GM23338 (cell line): ENCODE results near the gene CDH23. TPM values are rescaled to one million over a fixed set of nuclear protein-coding genes. Genes with fewer than 3 reads are reported as not detected.

Experiments
- ATAC-seq: fragments of 200-7000 bp; cut with Tn5 transposase; 3 replicates; pipeline ENCODE4 v1.9.1; 2020
- DNase-seq: peaks from one replicate; pipeline ENCODE4 v3.0.0-alpha.2; 2015; ENCODE audit warnings: low spot score
- H2AFZ ChIP-seq: fragments of 200-600 bp; sonication (generic); 2 replicates; pipeline ENCODE4 v1.8.0; 2016; ENCODE audit warnings: antibody characterized with exemption, mild to moderate bottlenecking, moderate library complexity
- H3F3A ChIP-seq: fragments of 200-600 bp; sonication (generic); replicated peaks from 2 replicates; pipeline ENCODE4 v1.8.0; 2017; ENCODE audit warnings: antibody characterized with exemption, mixed run types, low read depth
- H3K27ac ChIP-seq: fragments of 200-600 bp; sonication (generic); 2 replicates; pipeline ENCODE4 v1.6.1; 2016; ENCODE audit warnings: low read depth
- H3K27me3 ChIP-seq: fragments of 200-600 bp; sonication (generic); 2 replicates; pipeline ENCODE4 v1.8.0; 2016; ENCODE audit warnings: mild to moderate bottlenecking, mixed run types, moderate library complexity; ENCODE audit not compliant: insufficient read depth
- H3K36me3 ChIP-seq: fragments of 200-600 bp; sonication (generic); 2 replicates; pipeline ENCODE4 v1.8.0; 2016; ENCODE audit warnings: mild to moderate bottlenecking; ENCODE audit not compliant: insufficient read depth
- H3K4me1 ChIP-seq: fragments of 200-600 bp; sonication (generic); 2 replicates; pipeline ENCODE4 v1.8.0; 2016; ENCODE audit warnings: mild to moderate bottlenecking, moderate library complexity; ENCODE audit not compliant: insufficient read depth
- H3K4me2 ChIP-seq: fragments of 200-600 bp; sonication (generic); 2 replicates; pipeline ENCODE4 v1.7.1; 2017; ENCODE audit warnings: mixed run types
- H3K4me3 ChIP-seq: fragments of 200-600 bp; sonication (generic); 2 replicates; pipeline ENCODE4 v1.6.1; 2016; ENCODE audit warnings: mixed run types
- H3K79me2 ChIP-seq: fragments of 200-600 bp; sonication (generic); replicated peaks from 2 replicates; pipeline ENCODE4 v1.8.0; 2017; ENCODE audit warnings: mild to moderate bottlenecking; ENCODE audit not compliant: insufficient read depth
- H3K9me2 ChIP-seq: fragments of 200-600 bp; sonication (generic); 2 replicates; pipeline ENCODE4 v1.8.0; 2017; ENCODE audit not compliant: insufficient read depth
- H4K20me1 ChIP-seq: fragments of 200-600 bp; sonication (generic); replicated peaks from 2 replicates; pipeline ENCODE4 v1.8.0; 2017; ENCODE audit warnings: mild to moderate bottlenecking; ENCODE audit not compliant: insufficient read depth
- H3K27ac Mint-ChIP-seq: 2 replicates; pipeline ENCODE4 v1.8.0; 2020; ENCODE audit warnings: inconsistent platforms, mild to moderate bottlenecking, moderate library complexity, mixed read lengths
- H3K27me3 Mint-ChIP-seq: 3 replicates; pipeline ENCODE4 v1.8.0; 2022; ENCODE audit warnings: low read depth, mild to moderate bottlenecking, moderate library complexity, mixed read lengths, inconsistent platforms; ENCODE audit not compliant: insufficient read depth, poor library complexity
- H3K36me3 Mint-ChIP-seq: 3 replicates; pipeline ENCODE4 v1.8.0; 2021; ENCODE audit warnings: low read depth, mild to moderate bottlenecking, inconsistent platforms, moderate library complexity, mixed read lengths
- H3K4me1 Mint-ChIP-seq: 3 replicates; pipeline ENCODE4 v1.8.0; 2020; ENCODE audit warnings: mild to moderate bottlenecking, inconsistent platforms, mixed read lengths
- H3K4me3 Mint-ChIP-seq: 3 replicates; pipeline ENCODE4 v1.8.0; 2021; ENCODE audit warnings: moderate library complexity, mild to moderate bottlenecking, inconsistent platforms, mixed read lengths
- H3K9me3 Mint-ChIP-seq: 3 replicates; pipeline ENCODE4 v1.8.0; 2020; ENCODE audit warnings: moderate library complexity, mild to moderate bottlenecking, inconsistent platforms, mixed read lengths
- CREB1 ChIP-seq: fragments of 250-450 bp; sonication (Bioruptor Pico); IDR thresholded peaks from 2 replicates; pipeline ENCODE4 v1.5.0; 2020; ENCODE audit warnings: low read depth, mild to moderate bottlenecking, moderate library complexity
- ETS1 ChIP-seq: IDR thresholded peaks from 2 replicates; pipeline ENCODE4 v1.6.1; 2016; ENCODE audit warnings: antibody characterized with exemption
- EZH2phosphoT487 ChIP-seq: fragments of 200-600 bp; sonication (generic); IDR thresholded peaks from one replicate; pipeline ENCODE4 v1.8.1; 2018; ENCODE audit warnings: antibody characterized with exemption; ENCODE audit not compliant: unreplicated experiment
- JUNB ChIP-seq: IDR thresholded peaks from one replicate; pipeline ENCODE4 v1.6.1; 2016; ENCODE audit warnings: antibody characterized with exemption; ENCODE audit not compliant: unreplicated experiment
- NANOG ChIP-seq: IDR thresholded peaks from 2 replicates; pipeline ENCODE4 v1.6.1; 2016; ENCODE audit warnings: antibody characterized with exemption, borderline replicate concordance
- POLR2AphosphoS5 ChIP-seq: IDR thresholded peaks from 2 replicates; pipeline ENCODE4 v1.6.1; 2016; ENCODE audit warnings: antibody characterized with exemption, low read depth
- STAT1 ChIP-seq: IDR thresholded peaks from one replicate; pipeline ENCODE4 v1.6.1; 2016; ENCODE audit warnings: antibody characterized with exemption; ENCODE audit not compliant: unreplicated experiment
- ZNF114 ChIP-seq: fragments of 250-450 bp; sonication (Bioruptor Pico); IDR thresholded peaks from 2 replicates; pipeline ENCODE4 v1.5.0; 2020; ENCODE audit warnings: mild to moderate bottlenecking, moderate library complexity
- ZNF331 ChIP-seq: fragments of 250-450 bp; sonication (Bioruptor Pico); IDR thresholded peaks from 2 replicates; pipeline ENCODE4 v1.5.0; 2020; ENCODE audit warnings: low read depth, mild to moderate bottlenecking, moderate library complexity
- ZNF462 ChIP-seq: fragments of 250-450 bp; sonication (Bioruptor Pico); IDR thresholded peaks from 2 replicates; pipeline ENCODE4 v1.5.0; 2020; ENCODE audit warnings: mild to moderate bottlenecking, moderate library complexity
- polyA plus RNA-seq: library from polyadenylated mRNA; unstranded; fragments of >200 nt; fragmentation: Nextera tagmentation; extraction: Ambion mirVana; gene quantifications from 2 replicates; pipeline ENCODE4 v1.2.1, GENCODE V29; 2016
- total RNA-seq: library from RNA; depleted of rRNA; stranded (reverse); fragments of >200 nt; shearing (Covaris generic); gene quantifications from 2 replicates; pipeline ENCODE4 v1.2.3, GENCODE V29; 2014
- TF ChIP-seq, protein P1 (sequence below): IDR thresholded peaks from one replicate; pipeline ENCODE4 v1.6.1; 2018; ENCODE audit warnings: antibody characterized with exemption; ENCODE audit not compliant: unreplicated experiment
- TF ChIP-seq, protein P2 (sequence below), 2 experiments: fragments of 200-600 bp in 1 of 2; sonication (generic) in 1 of 2; conservative IDR thresholded peaks; 2 replicates each; pipeline versions ENCODE4 v1.5.1 to v1.6.1; 2016 to 2017; ENCODE audit warnings: antibody characterized with exemption in 2 of 2, low read depth in 2 of 2, mild to moderate bottlenecking in 2 of 2, moderate library complexity in 1 of 2

CDH23 gene
- total and polyA plus RNA-seq, 2 experiments from 2014 or later = 0.95 to 4.3 TPM

DNA sequence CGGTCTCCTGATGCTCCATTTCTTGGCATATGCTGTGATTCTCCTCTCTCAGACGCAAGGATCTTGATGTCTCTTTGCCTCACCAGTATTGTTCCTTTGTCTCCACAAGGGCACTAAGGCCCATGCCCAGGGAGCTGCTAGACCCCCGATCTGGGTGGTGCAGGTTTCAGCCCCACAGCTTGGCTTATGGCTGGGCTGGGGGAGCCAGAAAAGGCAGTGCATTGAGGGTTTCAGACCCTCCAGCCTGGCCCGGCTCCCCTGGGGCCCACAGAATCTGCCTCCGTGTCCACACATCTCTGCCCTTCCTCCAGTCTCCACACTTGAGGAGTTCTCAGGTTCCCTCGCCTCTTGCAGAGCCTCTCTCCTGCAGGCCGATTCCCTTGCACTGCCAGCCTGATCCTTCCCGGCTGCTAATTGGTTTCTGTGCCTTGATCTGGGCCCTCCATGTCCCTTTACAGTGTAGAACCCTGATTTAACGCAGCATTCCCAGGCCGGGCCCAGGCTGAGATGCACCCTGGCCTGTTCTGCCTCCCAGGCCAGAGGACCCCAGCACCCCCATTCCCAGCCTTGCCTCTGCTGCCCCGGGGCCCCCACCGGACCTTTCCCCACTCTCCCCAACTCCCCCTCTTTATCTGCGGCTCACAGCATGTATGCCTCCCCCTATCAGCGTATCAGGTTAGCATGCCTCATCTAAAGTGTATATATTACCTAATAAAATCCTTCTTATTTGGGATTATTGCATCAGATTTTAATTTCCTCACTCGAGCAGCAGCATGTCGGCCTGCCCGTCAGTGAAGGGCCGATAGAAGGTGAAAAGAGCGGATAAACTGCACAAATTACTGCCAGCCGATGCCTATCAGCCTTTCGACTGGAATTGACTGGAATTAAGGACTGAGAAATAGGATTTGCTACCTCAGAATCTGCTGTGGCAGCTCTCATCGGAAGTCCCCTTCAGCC is 177.1 kb downstream of the CDH23 start (continued):
- TF ChIP-seq ZNF462 (CRISPR knock-in tag) = no peak
- TF ChIP-seq EZH2phosphoT487 = no peak

GRCh38 chr10:71575451-71575850 is 178.7 kb downstream of the CDH23 start:
- H3K27me3 Mint-ChIP-seq = peaks cover 7% of the 10 kb centered on the region
- H3K4me3 Mint-ChIP-seq = no peak overlapping the region
- H3K27ac Mint-ChIP-seq = no peak overlapping the region
- peaks cover 48% of the 10 kb centered on the region for H3K4me1 Mint-ChIP-seq
- H3K27ac ChIP-seq = no peak overlapping the region
- no peaks in the 10 kb centered on the region for H3K36me3 ChIP-seq
- H2AFZ ChIP-seq = no peak overlapping the region
- no peaks in the 10 kb centered on the region for H3K9me2 ChIP-seq
- no peaks in the 10 kb centered on the region for H3K27me3 ChIP-seq
- H3K4me1 ChIP-seq = no peaks in the 10 kb centered on the region; the same call in 1 of the 2 replicates
- peak; percentile 22 for ATAC-seq
- H4K20me1 ChIP-seq = no peaks in the 10 kb centered on the region
- no peak overlapping the region for H3K4me2 ChIP-seq
- H3K79me2 ChIP-seq = no peaks in the 10 kb centered on the region
- no peaks in the 10 kb centered on the region; the same call in 2 of the 3 replicates for H3K9me3 Mint-ChIP-seq
- H3K4me3 ChIP-seq = no peak overlapping the region
- no peak for DNase-seq
- H3K36me3 Mint-ChIP-seq = no peaks in the 10 kb centered on the region
- no peaks in the 10 kb centered on the region for H3F3A ChIP-seq
- TF ChIP-seq CREB1 (CRISPR knock-in tag) (no peak), EZH2phosphoT487 (no peak), NANOG (no peak), ZNF114 (CRISPR knock-in tag) (no peak), STAT1 (no peak), ZNF331 (no peak), POLR2AphosphoS5 (no peak), ETS1 (no peak), JUNB (no peak)
- TF ChIP-seq, protein P1, sequence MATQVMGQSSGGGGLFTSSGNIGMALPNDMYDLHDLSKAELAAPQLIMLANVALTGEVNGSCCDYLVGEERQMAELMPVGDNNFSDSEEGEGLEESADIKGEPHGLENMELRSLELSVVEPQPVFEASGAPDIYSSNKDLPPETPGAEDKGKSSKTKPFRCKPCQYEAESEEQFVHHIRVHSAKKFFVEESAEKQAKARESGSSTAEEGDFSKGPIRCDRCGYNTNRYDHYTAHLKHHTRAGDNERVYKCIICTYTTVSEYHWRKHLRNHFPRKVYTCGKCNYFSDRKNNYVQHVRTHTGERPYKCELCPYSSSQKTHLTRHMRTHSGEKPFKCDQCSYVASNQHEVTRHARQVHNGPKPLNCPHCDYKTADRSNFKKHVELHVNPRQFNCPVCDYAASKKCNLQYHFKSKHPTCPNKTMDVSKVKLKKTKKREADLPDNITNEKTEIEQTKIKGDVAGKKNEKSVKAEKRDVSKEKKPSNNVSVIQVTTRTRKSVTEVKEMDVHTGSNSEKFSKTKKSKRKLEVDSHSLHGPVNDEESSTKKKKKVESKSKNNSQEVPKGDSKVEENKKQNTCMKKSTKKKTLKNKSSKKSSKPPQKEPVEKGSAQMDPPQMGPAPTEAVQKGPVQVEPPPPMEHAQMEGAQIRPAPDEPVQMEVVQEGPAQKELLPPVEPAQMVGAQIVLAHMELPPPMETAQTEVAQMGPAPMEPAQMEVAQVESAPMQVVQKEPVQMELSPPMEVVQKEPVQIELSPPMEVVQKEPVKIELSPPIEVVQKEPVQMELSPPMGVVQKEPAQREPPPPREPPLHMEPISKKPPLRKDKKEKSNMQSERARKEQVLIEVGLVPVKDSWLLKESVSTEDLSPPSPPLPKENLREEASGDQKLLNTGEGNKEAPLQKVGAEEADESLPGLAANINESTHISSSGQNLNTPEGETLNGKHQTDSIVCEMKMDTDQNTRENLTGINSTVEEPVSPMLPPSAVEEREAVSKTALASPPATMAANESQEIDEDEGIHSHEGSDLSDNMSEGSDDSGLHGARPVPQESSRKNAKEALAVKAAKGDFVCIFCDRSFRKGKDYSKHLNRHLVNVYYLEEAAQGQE = no peak
- TF ChIP-seq, protein P2, sequence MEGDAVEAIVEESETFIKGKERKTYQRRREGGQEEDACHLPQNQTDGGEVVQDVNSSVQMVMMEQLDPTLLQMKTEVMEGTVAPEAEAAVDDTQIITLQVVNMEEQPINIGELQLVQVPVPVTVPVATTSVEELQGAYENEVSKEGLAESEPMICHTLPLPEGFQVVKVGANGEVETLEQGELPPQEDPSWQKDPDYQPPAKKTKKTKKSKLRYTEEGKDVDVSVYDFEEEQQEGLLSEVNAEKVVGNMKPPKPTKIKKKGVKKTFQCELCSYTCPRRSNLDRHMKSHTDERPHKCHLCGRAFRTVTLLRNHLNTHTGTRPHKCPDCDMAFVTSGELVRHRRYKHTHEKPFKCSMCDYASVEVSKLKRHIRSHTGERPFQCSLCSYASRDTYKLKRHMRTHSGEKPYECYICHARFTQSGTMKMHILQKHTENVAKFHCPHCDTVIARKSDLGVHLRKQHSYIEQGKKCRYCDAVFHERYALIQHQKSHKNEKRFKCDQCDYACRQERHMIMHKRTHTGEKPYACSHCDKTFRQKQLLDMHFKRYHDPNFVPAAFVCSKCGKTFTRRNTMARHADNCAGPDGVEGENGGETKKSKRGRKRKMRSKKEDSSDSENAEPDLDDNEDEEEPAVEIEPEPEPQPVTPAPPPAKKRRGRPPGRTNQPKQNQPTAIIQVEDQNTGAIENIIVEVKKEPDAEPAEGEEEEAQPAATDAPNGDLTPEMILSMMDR (conservative IDR thresholded peaks at IDR 0.05; ENCODE audit: low read depth in 2 of 2) = no peak
